ENCODE measurements around the gene MAP1LC3B2. TPM values are rescaled to one million over a fixed set of nuclear protein-coding genes. Genes with fewer than 3 reads are reported as not detected.

Gene MAP1LC3B2
- total and polyA plus RNA-seq, 10 of the 15 experiments (the other 5 are each of a cell fraction or from before 2014, with no cell fraction given) = 0.23 to 2.7 (median 0.72) TPM; not detected in 3

- TF ChIP-seq BCL11A (IDR thresholded peaks at IDR 0.05; ENCODE audit: low read depth, low read length) = 0 out of 2 replicates have a peak, but pooled peaks have one; percentile 79
- TF ChIP-seq HDAC6 (IDR thresholded peaks at IDR 0.05; ENCODE audit: unreplicated experiment) = no peak
- no peak for TF ChIP-seq MTA2 (IDR thresholded peaks at IDR 0.05; ENCODE audit: low read depth)
- TF ChIP-seq EED (IDR thresholded peaks at IDR 0.05; ENCODE audit: low read depth) = peak; percentile 72
- peak; percentile 92 for TF ChIP-seq JUNB (IDR thresholded peaks at IDR 0.05)
- peak; percentile 84 for TF ChIP-seq TBL1XR1 (IDR thresholded peaks at IDR 0.05; ENCODE audit: low read depth, low read length)
- TF ChIP-seq CBFB (IDR thresholded peaks at IDR 0.05; ENCODE audit: low read depth) = no peak; the same call in 1 of the 2 replicates
- peak; percentile 84; the same call in 1 of the 2 replicates for TF ChIP-seq ZNF217 (IDR thresholded peaks at IDR 0.05)
- peak; percentile 59; the same call in 1 of the 2 replicates for TF ChIP-seq PAX5 (IDR thresholded peaks at IDR 0.05; ENCODE audit: borderline replicate concordance, low read depth, low read length)
- peak; percentile 33; the same call in 1 of the 2 replicates for TF ChIP-seq LARP7 (IDR thresholded peaks at IDR 0.05)
- peak; percentile 83; the same call in 1 of the 2 replicates for TF ChIP-seq STAT3 (IDR thresholded peaks at IDR 0.05; ENCODE audit: low read depth, low read length)
- TF ChIP-seq IRF4 (IDR thresholded peaks at IDR 0.05; ENCODE audit: low read depth, low read length) = peak; percentile 85
- peak; percentile 75 to 80; a peak in 3 of 4 replicates for TF ChIP-seq EP300 (IDR thresholded peaks at IDR 0.05; ENCODE audit: borderline replicate concordance in 1 of 2, control insufficient read depth in 1 of 2, low read depth in 2 of 2, low read length in 2 of 2)
These were observed 21.0 kb upstream of the MAP1LC3B2 start (continued) for GRCh38 chr12:116538076-116538591.

DNA sequence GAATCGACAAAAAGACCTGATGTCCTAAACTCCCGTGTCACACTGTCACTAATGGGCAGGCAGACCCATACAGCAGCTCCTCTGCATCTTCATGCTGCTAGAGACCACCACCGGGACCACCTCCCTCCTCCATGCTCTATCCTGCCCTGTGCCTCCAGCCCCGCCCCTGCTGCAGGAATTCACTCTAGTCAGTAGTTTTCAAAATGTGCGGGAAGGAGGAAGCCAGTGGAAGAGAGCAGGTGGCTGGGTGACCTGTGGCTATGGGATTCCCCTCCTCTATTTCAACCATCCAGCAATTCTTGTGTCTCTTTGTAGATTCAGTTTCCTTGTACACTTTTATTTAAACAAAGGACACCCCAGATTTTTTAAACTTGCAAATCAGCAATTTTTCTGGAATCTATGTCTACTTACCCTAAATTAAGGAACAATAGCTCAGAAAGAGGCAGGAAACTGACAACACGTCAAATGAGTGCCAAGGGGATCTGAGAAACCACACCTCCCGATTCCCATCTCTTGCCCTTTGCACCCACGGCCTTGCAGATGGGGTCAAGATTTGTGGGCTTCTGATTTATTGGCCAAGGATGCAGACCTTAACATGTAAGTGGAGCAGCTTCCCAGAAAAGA lies 20.4 kb upstream of the MAP1LC3B2 start:
- DNase-seq (ENCODE audit: low read depth, low spot score) (no peak), ATAC-seq (peak; percentile 4; the same call in 1 of the 3 replicates), FAIRE-seq (no peak)
- in situ Hi-C loops (cut with MboI) (no loop called here), intact Hi-C loops (cut with micrococcal nuclease; ENCODE audit: unreplicated experiment) (loop anchor here (2.0 kb wide), 2 partner anchors 138 to 202 kb away; no protein-coding TSS in a partner anchor)
- SMC1A ChIA-PET (ENCODE audit: uncharacterized antibody, unreplicated experiment) = interaction anchor here (1.2 to 7.9 kb wide), 6 partner anchors 10 to 179 kb away, joined by 3 to 106 read pairs (median 6); partner anchors contain the start of gene MAP1LC3B2
- Histone ChIP-seq H3K79me2 (ENCODE audit: control insufficient read depth, insufficient read depth, low read length) (no peaks in the 10 kb centered on the region), H3K4me1 (ENCODE audit: control insufficient read depth, insufficient read depth, low read length) (peaks cover 34% of the 10 kb centered on the region), H3K27ac (ENCODE audit: control insufficient read depth, insufficient read depth) (peak overlapping the region; percentile 63), H2AFZ (ENCODE audit: control insufficient read depth, low read depth, low read length) (no peak overlapping the region), H4K20me1 (ENCODE audit: control insufficient read depth, insufficient read depth) (no peaks in the 10 kb centered on the region), H3K27me3 (replicated peaks in 1 of 2; ENCODE audit: control insufficient read depth in 2 of 2, insufficient read depth in 2 of 2, low read length in 1 of 2) (no peaks in the 10 kb centered on the region), H3K9me3 (replicated peaks; ENCODE audit: control insufficient read depth, insufficient read depth, low read length) (no peaks in the 10 kb centered on the region; the same call in 1 of the 3 replicates), H3K4me2 (ENCODE audit: control insufficient read depth, insufficient read depth) (peak overlapping the region; percentile 75), H3K36me3 (ENCODE audit: control insufficient read depth in 2 of 2, insufficient read depth in 2 of 2, low read length in 1 of 2) (no peaks in the 10 kb centered on the region), H3K4me3 (no peak overlapping the region), H3K9ac (ENCODE audit: control insufficient read depth, insufficient read depth, low read length) (peak overlapping the region; percentile 24)
- RAD21 ChIA-PET (ENCODE audit: unreplicated experiment) = interaction anchor here (1.0 to 5.6 kb wide), 2 partner anchors 21 to 135 kb away, joined by 3 to 64 read pairs; partner anchors contain the start of gene MAP1LC3B2
- 18% methylated on average over 8 of the region's 8 CpGs for WGBS (ENCODE audit: insufficient coverage, insufficient replicate concordance, low lambda C conversion rate, missing lambda C conversion rate)
- no TSS peak for BruUV-seq (replicated peaks)
- CTCF ChIA-PET = interaction anchor here (0.7 to 3.6 kb wide), 4 partner anchors 10 to 281 kb away, joined by 3 to 23 read pairs (median 4); partner anchors contain the start of gene MAP1LC3B2
- POLR2A ChIA-PET = interaction anchor here (0.7 to 5.9 kb wide), 3 partner anchors 18 to 478 kb away, joined by 3 to 47 read pairs (median 4); partner anchors contain the start of gene MAP1LC3B2
- TF ChIP-seq SMAD5 (IDR thresholded peaks at IDR 0.05; ENCODE audit: low read depth) (no peak), IKZF1 (conservative IDR thresholded peaks at IDR 0.05) (0 out of 2 replicates have a peak, but pooled peaks have one; percentile 12), SMC3 (IDR thresholded peaks at IDR 0.05; ENCODE audit: borderline replicate concordance, low read length) (no peak), FOXM1 (IDR thresholded peaks at IDR 0.05; ENCODE audit: low read depth, low read length) (no peak), GATAD2B (conservative IDR thresholded peaks at IDR 0.05; ENCODE audit: low read depth) (0 out of 2 replicates have a peak, but pooled peaks have one; percentile 7), ZBTB11 (CRISPR knock-in tag; IDR thresholded peaks at IDR 0.05) (no peak), JUND (IDR thresholded peaks at IDR 0.05; ENCODE audit: low read depth, low read length) (no peak), ZNF217 (IDR thresholded peaks at IDR 0.05) (no peak), NR2F1 (conservative IDR thresholded peaks at IDR 0.05) (0 out of 2 replicates have a peak, but pooled peaks have one; percentile 33)
